Measurements from ENCODE around the gene USP47. TPM values are rescaled to one million over a fixed set of nuclear protein-coding genes. Genes with fewer than 3 reads are reported as not detected.

The USP47 gene
- total and polyA plus RNA-seq, 9 of the 15 experiments (the other 6 are each of a cell fraction or from before 2014, with no cell fraction given): 13.1 to 63.6 (median 34.7) TPM

GRCh38 chr11:11884351-11884750 is 42.6 kb downstream of the USP47 start:
- CTCF ChIA-PET (ENCODE audit: low intra/inter-chr PET ratio): no interaction called here
- no peak overlapping the region for H3K27ac ChIP-seq (ENCODE audit: extremely low read depth, low read depth, low read length)
- peaks cover 36% of the 10 kb centered on the region for H3K79me2 ChIP-seq (ENCODE audit: control insufficient read depth, insufficient read depth, low read length)
- no peak overlapping the region for H3K4me2 ChIP-seq (ENCODE audit: insufficient read depth, low read length)
- no peak overlapping the region for H3K4me3 ChIP-seq
- no peaks in the 10 kb centered on the region for H3K9me3 ChIP-seq (replicated peaks; ENCODE audit: control insufficient read depth, insufficient read depth, low read depth, low read length)
- intact Hi-C loops (cut with micrococcal nuclease): no loop called here
- 98% methylated on average over 2 of the region's 2 CpGs for WGBS (ENCODE audit: insufficient coverage, low coverage, missing lambda C conversion rate)
- DNase-seq (ENCODE audit: extremely low read depth in 1 of 4, low spot score in 3 of 4) (no peak), FAIRE-seq (no peak), ATAC-seq (no peak)
- no peaks in the 10 kb centered on the region for H3K4me1 ChIP-seq (replicated peaks in 1 of 2; ENCODE audit: control insufficient read depth in 2 of 2, insufficient read depth in 2 of 2, low read length in 2 of 2)
- no peak overlapping the region for H2AFZ ChIP-seq (ENCODE audit: low read depth, low read length)
- no peak overlapping the region for H3K9ac ChIP-seq (ENCODE audit: insufficient read depth in 1 of 2, low read depth in 2 of 2, low read length in 2 of 2)
- H3K27me3 ChIP-seq (ENCODE audit: control insufficient read depth in 2 of 2, insufficient read depth in 2 of 2, low read length in 2 of 2): no peaks in the 10 kb centered on the region
- no peaks in the 10 kb centered on the region for H4K20me1 ChIP-seq (replicated peaks; ENCODE audit: control insufficient read depth, insufficient read depth, low read length)
- in situ Hi-C loops (cut with MboI): no loop called here
- no peaks in the 10 kb centered on the region for H3K9me1 ChIP-seq (ENCODE audit: control insufficient read depth, insufficient read depth, low read length)
- peaks cover 71% of the 10 kb centered on the region for H3K36me3 ChIP-seq (ENCODE audit: control insufficient read depth, insufficient read depth, low read length)
- POLR2A ChIA-PET: no interaction called here
- BruUV-seq (replicated peaks): no TSS peak
- TF ChIP-seq HNRNPLL (IDR thresholded peaks at IDR 0.05; ENCODE audit: low read depth, low read length, poor library complexity, severe bottlenecking): no peak
- no peak for TF ChIP-seq DIDO1 (tag; IDR thresholded peaks at IDR 0.05; ENCODE audit: low read depth)
- no peak for TF ChIP-seq CGGBP1 (CRISPR knock-in tag; IDR thresholded peaks at IDR 0.05)
- TF ChIP-seq HMGN3 (IDR thresholded peaks at IDR 0.05; ENCODE audit: borderline replicate concordance, extremely low read depth, insufficient read length, low read depth, low read length): no peak
- no peak for TF ChIP-seq ZNF24 (IDR thresholded peaks at IDR 0.05)
- no peak for TF ChIP-seq BACH1 (tag; IDR thresholded peaks at IDR 0.05)
- TF ChIP-seq ZNF318 (IDR thresholded peaks at IDR 0.05; ENCODE audit: borderline replicate concordance in 1 of 2, low read depth in 1 of 2): no peak
- no peak for TF ChIP-seq FOXJ2 (tag; IDR thresholded peaks at IDR 0.05)
- TF ChIP-seq ZNF512 (tag; IDR thresholded peaks at IDR 0.05): no peak
- no peak for TF ChIP-seq PPARD (CRISPR knock-in tag; IDR thresholded peaks at IDR 0.05)
- no peak for TF ChIP-seq U2AF2 (optimal IDR thresholded peaks at IDR 0.05; ENCODE audit: low read depth, low read length)
- TF ChIP-seq CHCHD3 (CRISPR knock-in tag; IDR thresholded peaks at IDR 0.05): no peak
- TF ChIP-seq HMG20B (CRISPR knock-in tag; IDR thresholded peaks at IDR 0.05): no peak
- no peak for TF ChIP-seq HDAC1 (IDR thresholded peaks at IDR 0.05)
